IMR-90 (cell line): ENCODE measurements around the gene SUB1. TPM values are rescaled to one million over a fixed set of nuclear protein-coding genes. Genes with fewer than 3 reads are reported as not detected.

Experiments used
- ATAC-seq: fragments of 200-7000 bp; cut with Tn5 transposase; 2 replicates; pipeline ENCODE4 v1.9.1; 2020; ENCODE audit warnings: low read depth, mild to moderate bottlenecking, moderate library complexity
- BruUV-seq: library from RNA; stranded (reverse); fragments of 400-500 nt; replicated peaks from 2 replicates; lab custom pipeline; 2021; lab: Mats Ljungman, UMichigan
- CTCF ChIA-PET: fragments of 300-600 bp; formaldehyde crosslinking; extraction: SDS; loops from one replicate; lab custom pipeline; 2021; ENCODE audit warnings: antibody characterized with exemption; lab: Yijun Ruan, JAX
- POLR2A ChIA-PET: fragments of 300-600 bp; sonication (Branson Sonifier 250); formaldehyde crosslinking; loops from one replicate; lab custom pipeline; 2022; ENCODE audit warnings: antibody characterized with exemption; ENCODE audit not compliant: unreplicated experiment; lab: Charles Lee
- DNase-seq: peaks from one replicate; pipeline ENCODE4 v3.0.0; 2013
- H2AFZ ChIP-seq: replicated peaks from 2 replicates; pipeline ENCODE3; 2013; ENCODE audit warnings: low read length, mild to moderate bottlenecking; ENCODE audit not compliant: poor library complexity
- H2AK5ac ChIP-seq: 2 replicates; pipeline ENCODE4 v1.6.1; 2013; ENCODE audit warnings: low read depth, low read length, inconsistent platforms
- H2AK9ac ChIP-seq: replicated peaks from 2 replicates; pipeline ENCODE3; 2013; ENCODE audit warnings: mild to moderate bottlenecking, low read depth, low read length, moderate library complexity; ENCODE audit not compliant: poor library complexity
- H2BK120ac ChIP-seq: 2 replicates; pipeline ENCODE4 v1.6.1; 2013; ENCODE audit warnings: low read depth, low read length, inconsistent platforms
- H2BK15ac ChIP-seq: 3 replicates; pipeline ENCODE4 v1.6.1; 2013; ENCODE audit warnings: low read depth, low read length, inconsistent platforms
- H2BK20ac ChIP-seq: 2 replicates; pipeline ENCODE4 v1.6.1; 2013; ENCODE audit warnings: low read depth, mild to moderate bottlenecking, inconsistent platforms, low read length, moderate library complexity
- H2BK5ac ChIP-seq: 2 replicates; pipeline ENCODE4 v1.6.1; 2013; ENCODE audit warnings: mild to moderate bottlenecking, low read depth, low read length, inconsistent platforms; ENCODE audit not compliant: poor library complexity, severe bottlenecking
- H3K14ac ChIP-seq: replicated peaks from 2 replicates; pipeline ENCODE4 v1.6.1; 2013; ENCODE audit warnings: low read depth, low read length, inconsistent platforms
- H3K18ac ChIP-seq: 2 replicates; pipeline ENCODE4 v1.6.1; 2013; ENCODE audit warnings: low read depth, low read length, control low read depth
- H3K23ac ChIP-seq: 2 replicates; pipeline ENCODE4 v1.6.1; 2013; ENCODE audit warnings: low read depth, low read length, inconsistent platforms
- H3K27ac ChIP-seq: 2 replicates; pipeline ENCODE4 v1.5.1; 2013; ENCODE audit warnings: mild to moderate bottlenecking, control low read depth, low read length; ENCODE audit not compliant: insufficient read depth
- H3K27me3 ChIP-seq: 2 replicates; pipeline ENCODE4 v1.6.1; 2013; ENCODE audit warnings: low read length; ENCODE audit not compliant: control insufficient read depth, insufficient read depth
- H3K36me3 ChIP-seq: 2 replicates; pipeline ENCODE4 v1.6.1; 2013; ENCODE audit warnings: low read length, mixed read lengths; ENCODE audit not compliant: control insufficient read depth, insufficient read depth
- H3K4ac ChIP-seq: 2 replicates; pipeline ENCODE4 v1.6.1; 2013; ENCODE audit warnings: low read depth, low read length, inconsistent platforms
- H3K4me1 ChIP-seq: 2 replicates; pipeline ENCODE4 v1.6.1; 2013; ENCODE audit warnings: low read length, mixed read lengths; ENCODE audit not compliant: control insufficient read depth, insufficient read depth
- H3K4me2 ChIP-seq: 2 replicates; pipeline ENCODE4 v1.6.1; 2013; ENCODE audit warnings: low read depth, mild to moderate bottlenecking, control low read depth, low read length, moderate library complexity
- H3K4me3 ChIP-seq: 2 replicates; pipeline ENCODE4 v1.5.1; 2013; ENCODE audit warnings: low read depth, mild to moderate bottlenecking, control low read depth, low read length, moderate library complexity; ENCODE audit not compliant: insufficient read depth
- H3K56ac ChIP-seq: 2 replicates; pipeline ENCODE4 v1.6.1; 2013; ENCODE audit warnings: low read length, inconsistent platforms; ENCODE audit not compliant: insufficient read depth; ENCODE audit errors: extremely low read depth
- H3K79me1 ChIP-seq, 2 experiments: 2 replicates each; pipeline ENCODE4 v1.6.1; 2013; ENCODE audit warnings: low read length in 2 of 2, inconsistent platforms in 1 of 2, low read depth in 1 of 2
- H3K9ac ChIP-seq: 2 replicates; pipeline ENCODE4 v1.6.1; 2013; ENCODE audit warnings: low read depth, low read length, control low read depth
- H3K9me1 ChIP-seq: 2 replicates; pipeline ENCODE4 v1.6.1; 2013; ENCODE audit warnings: low read length, inconsistent platforms; ENCODE audit not compliant: insufficient read depth
- H3K9me3 ChIP-seq: 2 replicates; pipeline ENCODE4 v1.6.1; 2013; ENCODE audit warnings: low read length; ENCODE audit not compliant: control insufficient read depth, insufficient read depth
- H4K20me1 ChIP-seq: 2 replicates; pipeline ENCODE4 v1.6.1; 2013; ENCODE audit warnings: low read length, inconsistent platforms; ENCODE audit not compliant: insufficient read depth
- H4K5ac ChIP-seq: 2 replicates; pipeline ENCODE4 v1.6.1; 2013; ENCODE audit warnings: mild to moderate bottlenecking, low read depth, low read length, control low read depth
- H4K8ac ChIP-seq, 2 experiments: 2 replicates each; pipeline ENCODE4 v1.6.1; 2013; ENCODE audit warnings: low read depth in 2 of 2, low read length in 2 of 2, control low read depth in 1 of 2, inconsistent platforms in 1 of 2
- H4K91ac ChIP-seq: 2 replicates; pipeline ENCODE4 v1.6.1; 2013; ENCODE audit warnings: low read depth, low read length, inconsistent platforms; ENCODE audit not compliant: insufficient read depth
- BHLHE40 ChIP-seq: fragments of 150-350 bp; IDR thresholded peaks from 2 replicates; pipeline ENCODE4 v1.6.1; 2016; ENCODE audit warnings: mild to moderate bottlenecking, low read depth, low read length
- CEBPB ChIP-seq: IDR thresholded peaks from 2 replicates; pipeline ENCODE4 v1.6.1; 2012; ENCODE audit warnings: low read depth, low read length, improper control_type of control experiment
- CTCF ChIP-seq: conservative IDR thresholded peaks from 2 replicates; pipeline ENCODE4 v1.5.1; 2012; ENCODE audit warnings: mild to moderate bottlenecking, low read depth, low read length, improper control_type of control experiment
- MAFK ChIP-seq: IDR thresholded peaks from 2 replicates; pipeline ENCODE4 v1.6.1; 2012; ENCODE audit warnings: low read depth, low read length, improper control_type of control experiment
- MAZ ChIP-seq: IDR thresholded peaks from 2 replicates; pipeline ENCODE4 v1.6.1; 2012; ENCODE audit warnings: low read depth, mild to moderate bottlenecking, low read length, improper control_type of control experiment, moderate library complexity, borderline replicate concordance
- NFE2L2 ChIP-seq: fragments of 150-350 bp; IDR thresholded peaks from 2 replicates; pipeline ENCODE4 v1.6.1; 2016; ENCODE audit warnings: low read depth, mild to moderate bottlenecking, low read length
- POLR2A ChIP-seq: IDR thresholded peaks from 2 replicates; pipeline ENCODE4 v1.6.1; 2012; ENCODE audit warnings: mild to moderate bottlenecking, low read depth, low read length
- RCOR1 ChIP-seq: IDR thresholded peaks from 2 replicates; pipeline ENCODE4 v1.6.1; 2012; ENCODE audit warnings: mild to moderate bottlenecking, low read length, improper control_type of control experiment; ENCODE audit not compliant: insufficient replicate concordance
- WGBS, 2 experiments: methylation state at CpG; one replicate each; pipeline versions ENCODE4 v1.1.5 to v1.1.7; 2013; ENCODE audit warnings: missing lambda C conversion rate in 2 of 2; ENCODE audit not compliant: insufficient read length in 1 of 2; ENCODE audit errors: extremely low coverage in 2 of 2; 5-methylcytosine and 5-hydroxymethylcytosine counted together
- dilution Hi-C: fragments of 300-500 bp; cut with HindIII; formaldehyde crosslinking; loops from one replicate; pipeline ENCODE4 v1.14.3; 2018; ENCODE audit warnings: low sequenced_read_pairs; ENCODE audit not compliant: unreplicated experiment
- in situ Hi-C: fragments of 300-500 bp; cut with MboI; formaldehyde crosslinking; loops from 3 replicates; pipeline ENCODE4 v1.14.3; 2019; ENCODE audit warnings: low sequenced_read_pairs, inconsistent platforms, mixed read lengths
- intact Hi-C: fragments of 100-400 bp; cut with micrococcal nuclease; formaldehyde crosslinking; loops from 2 replicates; pipeline ENCODE4 v1.10.0; 2022
- polyA plus RNA-seq, 3 experiments: library from polyadenylated mRNA; depleted of rRNA; stranded (reverse); fragments of >200 nt; gene quantifications; 2 replicates each; pipeline ENCODE4 v1.2.3, GENCODE V29; 2012; ENCODE audit warnings: low replicate concordance in 1 of 3
- total RNA-seq: library from RNA; depleted of rRNA; stranded (reverse); fragments of >200 nt; gene quantifications from 2 replicates; pipeline ENCODE4 v1.2.3, GENCODE V29; 2012

Gene SUB1
- total and polyA plus RNA-seq, 2 of the 4 experiments (the other 2 are of a cell fraction), result 19.5 to 155 TPM

- TF ChIP-seq MAFK (no peak), BHLHE40 (no peak), MAZ (no peak), RCOR1 (no peak), NFE2L2 (no peak)
Observed at GRCh38 chr5:32613050-32613672, 27.8 kb downstream of the SUB1 start (continued).

DNA sequence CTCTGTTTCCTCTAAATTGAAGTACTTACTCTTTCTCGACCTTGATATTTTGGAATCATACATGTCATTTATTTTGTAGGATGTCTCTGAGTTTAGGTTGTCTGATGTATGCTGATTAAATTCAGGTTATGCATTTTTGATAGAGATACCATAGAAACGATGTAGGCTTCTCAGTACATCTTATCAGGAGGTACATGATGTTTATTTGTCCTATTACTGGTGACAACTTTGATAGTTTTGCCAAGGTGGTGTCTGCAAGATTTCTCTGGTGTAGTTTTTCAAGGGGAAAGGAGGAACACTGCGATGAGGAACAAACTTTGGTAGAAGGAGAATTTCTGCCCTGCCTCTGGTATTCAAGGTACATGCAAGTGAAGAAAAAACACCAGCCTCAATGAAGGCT, 29.9 kb downstream of the SUB1 start:
- CTCF ChIA-PET, result no interaction called here
- no peak overlapping the region for H2AK9ac ChIP-seq
- TF ChIP-seq MAZ (no peak), BHLHE40 (no peak), CTCF (no peak), CEBPB (no peak), POLR2A (no peak), NFE2L2 (no peak)
- no peak overlapping the region for H3K9ac ChIP-seq
- ATAC-seq, result no peak
- H3K27ac ChIP-seq, result no peak overlapping the region
- BruUV-seq, result no TSS peak
- H3K4ac ChIP-seq, result no peak overlapping the region
- H3K4me1 ChIP-seq, result peaks cover 4% of the 10 kb centered on the region
- H3K18ac ChIP-seq, result no peak overlapping the region
- no peak overlapping the region for H2AFZ ChIP-seq
- intact Hi-C loops (loop anchor here (10.0 kb wide), 1 partner anchor 300 kb away; no protein-coding TSS in a partner anchor), in situ Hi-C loops (loop anchor here (10.0 kb wide), 1 partner anchor 370 kb away; no protein-coding TSS in a partner anchor), dilution Hi-C loops (no loop called here)
- no peak overlapping the region for H3K23ac ChIP-seq
- H3K4me3 ChIP-seq, result no peak overlapping the region
- no peak overlapping the region for H2BK5ac ChIP-seq
- POLR2A ChIA-PET, result no interaction called here
- H2BK15ac ChIP-seq, result no peak overlapping the region
- no peak overlapping the region for H3K14ac ChIP-seq
- H3K9me1 ChIP-seq, result no peaks in the 10 kb centered on the region
- H3K27me3 ChIP-seq, result no peaks in the 10 kb centered on the region
- H2BK120ac ChIP-seq, result no peak overlapping the region
- no peak overlapping the region for H4K91ac ChIP-seq
- H4K8ac ChIP-seq, result no peak overlapping the region
- no peak overlapping the region for H4K5ac ChIP-seq
- no peaks in the 10 kb centered on the region for H3K9me3 ChIP-seq
- H2AK5ac ChIP-seq, result no peak overlapping the region
- 100% methylated on average over 1 of the region's 3 CpGs; no CpG with 5 or more reads in 1 of the 2 experiments for WGBS, 2 experiments
- no peak overlapping the region for H3K56ac ChIP-seq
- no peaks in the 10 kb centered on the region for H4K20me1 ChIP-seq
- DNase-seq, result no peak
- no peaks in the 10 kb centered on the region for H3K79me1 ChIP-seq
- no peak overlapping the region for H2BK20ac ChIP-seq
- no peak overlapping the region for H3K4me2 ChIP-seq
- no peaks in the 10 kb centered on the region for H3K36me3 ChIP-seq
